Natural killer cell treated with Interleukin-12 subunit alpha and Interleukin-12 subunit beta and Interleukin-15 and Interleukin-18, amount 100 ng/mL, for 72 hours (primary cell): ENCODE results near the gene TSKS. TPM values are rescaled to one million over a fixed set of nuclear protein-coding genes. Genes with fewer than 3 reads are reported as not detected.

ENCODE experiments used
- ATAC-seq, 2 donors: fragments of 150-1000 bp; cut with Tn5 transposase in 1 of 2; sonication (Bioruptor Pico), chemical (Tn5 transposase) in 1 of 2; 2 replicates each; pipeline ENCODE4 v1.10.0; 2021
- DNase-seq: peaks from one replicate; pipeline ENCODE4 v3.0.0; 2022; ENCODE audit warnings: low spot score
- H3K27ac Mint-ChIP-seq, 2 donors: 1 replicate in 1 of 2; 2 replicates in 1 of 2; pipeline ENCODE4 v1.8.0; 2022; ENCODE audit warnings: mixed read lengths in 2 of 2, mild to moderate bottlenecking in 1 of 2, moderate library complexity in 1 of 2
- H3K27me3 Mint-ChIP-seq, 2 donors: 1 replicate in 1 of 2; 2 replicates in 1 of 2; pipeline ENCODE4 v1.8.0; 2022; ENCODE audit warnings: mixed read lengths in 2 of 2
- H3K36me3 Mint-ChIP-seq: one replicate; pipeline ENCODE4 v1.8.0; 2022; ENCODE audit warnings: mixed read lengths
- H3K4me1 Mint-ChIP-seq, 2 donors: 1 replicate in 1 of 2; 2 replicates in 1 of 2; pipeline ENCODE4 v1.8.0; 2022; ENCODE audit warnings: low read depth in 2 of 2, mixed read lengths in 2 of 2, mild to moderate bottlenecking in 1 of 2
- H3K4me3 Mint-ChIP-seq: one replicate; pipeline ENCODE4 v1.8.0; 2022; ENCODE audit warnings: mixed read lengths
- H3K9me3 Mint-ChIP-seq: 2 replicates; pipeline ENCODE4 v1.8.0; 2022; ENCODE audit warnings: mixed read lengths
- total RNA-seq, 2 donors: library from RNA; stranded (reverse); gene quantifications; one replicate each; pipeline ENCODE4 v1.2.3, GENCODE V29; 2022

The TSKS gene
- under 1 TPM; 0.38 to 0.53 TPM for total RNA-seq

DNA sequence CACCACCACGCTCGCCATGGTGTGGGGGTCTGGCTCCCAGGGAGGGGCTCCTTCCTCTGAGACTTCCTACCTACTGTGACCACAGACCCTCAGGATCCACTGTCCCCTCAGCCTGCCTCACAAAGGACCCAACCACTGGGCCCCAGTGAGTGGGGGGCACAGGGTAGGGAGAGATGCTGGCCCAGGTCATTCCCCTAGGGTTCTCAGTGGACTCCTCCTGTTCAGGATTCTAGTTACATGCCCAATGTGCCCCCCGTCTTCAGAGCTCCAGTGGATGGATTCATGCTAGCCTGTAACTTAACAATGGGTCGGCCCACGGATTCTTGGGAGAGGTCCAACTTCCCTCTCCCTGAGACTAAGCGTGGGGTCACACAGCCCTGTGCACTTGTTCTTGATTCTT, at the start of gene TSKS:
TSS of gene TSKS (minus strand) at position 77 of the 400 bp plus-strand sequence. CDS start at position 18, 59 bp downstream.
- no peak within 1 kb of the TSS for H3K4me3 Mint-ChIP-seq

GRCh38 chr19:49812452-49812996, 49.4 kb upstream of the TSKS start:
- DNase-seq (no peak), ATAC-seq (no peak)
- Mint-ChIP-seq H3K36me3 (no peaks in the 10 kb centered on the region), H3K4me1 (peaks cover 34 to 38% of the 10 kb centered on the region in 2 donors), H3K27me3 (no peaks in the 10 kb centered on the region), H3K4me3 (peak overlapping the region; percentile 96), H3K27ac (peak overlapping the region; percentile 95), H3K9me3 (no peaks in the 10 kb centered on the region)

More for the DNA sequence above, at the start of gene TSKS:
- Mint-ChIP-seq H3K36me3 (no peaks in the 10 kb centered on the region), H3K4me1 (peaks cover 16 to 20% of the 10 kb centered on the region in 2 donors), H3K9me3 (no peaks in the 10 kb centered on the region), H3K27me3 (no peaks in the 10 kb centered on the region), H3K27ac (peak within 1 kb of the TSS; percentile 39 to 64)
- no peak for DNase-seq
- ATAC-seq: no peak

DNA sequence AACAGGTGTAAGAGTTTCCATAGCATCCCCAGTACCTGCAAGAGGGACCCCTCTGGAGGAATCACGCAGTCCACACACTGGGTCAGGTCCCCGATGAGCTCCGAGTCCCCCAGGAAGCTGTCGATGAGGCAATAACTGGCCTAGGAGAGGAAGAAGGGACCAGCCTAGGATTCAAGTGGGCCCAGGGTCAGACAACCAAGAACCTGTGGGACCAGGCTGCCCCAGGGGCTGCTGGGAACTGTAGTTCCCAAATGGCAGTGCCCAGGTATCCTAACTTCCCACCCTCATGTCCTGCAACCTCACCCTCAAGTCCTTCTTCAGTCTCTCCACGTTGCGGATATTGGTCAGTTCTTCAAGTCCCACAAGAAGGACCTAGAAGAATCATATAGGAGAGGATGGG, 48.2 kb upstream of the TSKS start:
- no peak overlapping the region for H3K27ac Mint-ChIP-seq
- H3K27me3 Mint-ChIP-seq: no peaks in the 10 kb centered on the region
- peaks cover 34 to 37% of the 10 kb centered on the region in 2 donors for H3K4me1 Mint-ChIP-seq
- H3K4me3 Mint-ChIP-seq: no peak overlapping the region
- ATAC-seq (no peak), DNase-seq (no peak)
- H3K36me3 Mint-ChIP-seq: peaks cover 3% of the 10 kb centered on the region
- H3K9me3 Mint-ChIP-seq: no peaks in the 10 kb centered on the region

GRCh38 chr19:49809941-49810389, 46.9 kb upstream of the TSKS start:
- peak overlapping the region in 1 of 2 donors; percentile 26 for H3K27ac Mint-ChIP-seq
- peak overlapping the region; percentile 89 for H3K4me3 Mint-ChIP-seq
- H3K9me3 Mint-ChIP-seq: no peaks in the 10 kb centered on the region
- H3K27me3 Mint-ChIP-seq: no peaks in the 10 kb centered on the region
- H3K4me1 Mint-ChIP-seq: peaks cover 37 to 40% of the 10 kb centered on the region in 2 donors
- DNase-seq (no peak), ATAC-seq (no peak)
- H3K36me3 Mint-ChIP-seq: peaks cover 7% of the 10 kb centered on the region

GRCh38 chr19:49809160-49809940, 46.2 kb upstream of the TSKS start:
- Mint-ChIP-seq H3K4me3 (peak overlapping the region; percentile 89), H3K27ac (peak overlapping the region; percentile 28 to 53), H3K36me3 (peaks cover 7% of the 10 kb centered on the region), H3K9me3 (no peaks in the 10 kb centered on the region), H3K27me3 (no peaks in the 10 kb centered on the region), H3K4me1 (peaks cover 37% of the 10 kb centered on the region in 2 donors)
- ATAC-seq (peak; percentile 47 to 56), DNase-seq (peak; percentile 74)

GRCh38 chr19:49808711-49809159, 45.6 kb upstream of the TSKS start:
- peaks cover 33 to 37% of the 10 kb centered on the region in 2 donors for H3K4me1 Mint-ChIP-seq
- ATAC-seq: peak; percentile 58 to 74

DNA sequence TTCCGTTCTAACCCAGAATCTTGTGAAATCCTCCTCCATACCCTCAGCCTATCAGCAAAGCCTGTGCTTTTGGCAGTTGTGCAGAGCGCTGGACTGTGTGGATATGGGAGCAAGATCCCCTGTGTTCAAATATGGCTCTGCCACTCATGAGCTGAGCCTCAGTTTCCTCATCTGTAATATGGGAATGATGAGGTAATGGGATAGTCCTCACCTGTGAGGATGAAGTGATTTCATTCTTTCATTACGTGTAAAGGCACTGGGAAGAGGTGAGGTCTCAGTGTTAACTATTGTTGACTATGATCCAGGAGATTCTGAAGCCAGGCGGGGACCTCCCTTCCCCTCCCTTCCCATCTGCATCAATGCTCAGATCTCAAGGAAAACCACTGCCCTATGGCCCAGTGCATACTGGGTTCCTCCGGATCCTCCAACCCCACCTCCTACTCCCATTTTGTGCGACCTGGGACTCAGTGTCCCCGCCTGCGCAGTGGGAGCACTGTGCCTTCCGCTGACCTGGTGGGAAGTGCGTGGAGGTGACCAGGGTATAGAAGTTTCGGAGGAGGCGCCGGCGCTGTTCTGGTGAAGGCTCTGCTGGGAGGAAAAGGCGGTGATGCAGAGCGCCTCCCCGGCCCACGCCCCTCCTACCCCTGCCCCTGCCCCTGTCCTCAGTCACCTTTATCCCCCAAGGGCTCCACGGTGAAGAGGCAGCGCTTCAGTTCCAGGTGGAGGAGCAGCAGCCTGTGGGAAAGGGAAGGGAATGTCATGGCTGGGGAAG, 45.0 kb upstream of the TSKS start:
- no peaks in the 10 kb centered on the region for H3K27me3 Mint-ChIP-seq

More at GRCh38 chr19:49808711-49809159, 45.6 kb upstream of the TSKS start:
- H3K4me3 Mint-ChIP-seq: peak overlapping the region; percentile 89
- peak; percentile 90 for DNase-seq
- no peaks in the 10 kb centered on the region for H3K9me3 Mint-ChIP-seq
- peaks cover 7% of the 10 kb centered on the region for H3K36me3 Mint-ChIP-seq
- H3K27me3 Mint-ChIP-seq: no peaks in the 10 kb centered on the region
- peak overlapping the region; percentile 28 to 53 for H3K27ac Mint-ChIP-seq

DNA sequence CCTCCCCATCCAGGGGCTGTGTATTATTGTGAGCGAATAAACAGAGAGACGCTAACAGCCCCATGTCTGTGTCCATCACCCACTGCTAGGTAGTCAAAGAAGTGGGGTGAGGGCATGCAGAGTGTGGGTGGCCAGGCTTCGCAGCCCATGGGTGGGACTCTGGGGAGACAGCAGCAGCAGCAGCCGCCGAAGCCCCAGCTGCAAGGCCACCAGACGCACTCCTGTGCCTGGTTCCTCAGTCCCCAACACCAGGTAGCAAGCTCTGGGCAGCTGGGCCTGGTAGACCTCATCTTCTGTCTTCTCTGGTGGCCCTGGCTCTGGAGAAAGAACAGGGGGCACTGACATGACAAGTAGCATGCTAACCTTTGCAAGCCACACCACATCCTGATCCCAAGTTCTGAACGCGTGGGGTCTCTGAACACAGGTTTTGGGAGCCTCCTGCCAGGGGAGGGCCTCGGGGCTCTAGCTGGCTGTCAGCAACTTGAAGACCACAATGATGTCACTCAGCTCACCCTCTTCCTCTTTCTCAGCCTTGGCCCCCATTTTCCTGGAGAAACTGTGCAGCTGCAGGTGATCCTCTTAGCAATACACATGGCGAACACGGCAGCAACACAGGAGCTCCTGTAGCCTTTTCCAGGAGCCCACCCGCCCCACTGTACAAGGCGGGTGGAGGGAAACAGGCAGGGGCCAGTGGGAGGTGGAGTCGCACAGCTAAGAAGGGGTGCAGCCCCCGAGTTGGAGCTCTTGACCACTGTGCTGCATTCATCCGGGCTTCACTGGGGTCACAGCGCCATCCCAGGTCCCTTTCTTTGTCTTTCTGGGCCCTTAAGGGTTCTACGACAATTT, 44.2 kb upstream of the TSKS start:
- H3K27ac Mint-ChIP-seq: peak overlapping the region in 1 of 2 donors; percentile 34
- DNase-seq: no peak

More for the DNA sequence above, 45.0 kb upstream of the TSKS start:
- Mint-ChIP-seq H3K4me3 (peak overlapping the region; percentile 89), H3K36me3 (peaks cover 11% of the 10 kb centered on the region), H3K4me1 (peaks cover 29 to 36% of the 10 kb centered on the region in 2 donors), H3K9me3 (no peaks in the 10 kb centered on the region), H3K27ac (peak overlapping the region in 1 of 2 donors; percentile 53)
- ATAC-seq: no peak
- DNase-seq: no peak

DNA sequence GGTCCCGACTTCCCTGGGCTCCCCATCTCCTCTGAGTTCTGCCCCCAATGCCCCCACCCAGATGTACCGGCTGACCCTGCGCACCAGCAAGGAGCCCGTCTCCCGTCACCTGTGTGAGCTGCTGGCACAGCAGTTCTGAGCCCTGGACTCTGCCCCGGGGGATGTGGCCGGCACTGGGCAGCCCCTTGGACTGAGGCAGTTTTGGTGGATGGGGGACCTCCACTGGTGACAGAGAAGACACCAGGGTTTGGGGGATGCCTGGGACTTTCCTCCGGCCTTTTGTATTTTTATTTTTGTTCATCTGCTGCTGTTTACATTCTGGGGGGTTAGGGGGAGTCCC, 43.5 kb upstream of the TSKS start:
- ATAC-seq: no peak
- Mint-ChIP-seq H3K36me3 (peaks cover 11% of the 10 kb centered on the region), H3K4me1 (peaks cover 26 to 27% of the 10 kb centered on the region in 2 donors), H3K27ac (peak overlapping the region in 1 of 2 donors; percentile 40), H3K4me3 (no peak overlapping the region), H3K9me3 (no peaks in the 10 kb centered on the region), H3K27me3 (no peaks in the 10 kb centered on the region)
- DNase-seq: no peak

More for the DNA sequence above, 44.2 kb upstream of the TSKS start:
- Mint-ChIP-seq H3K27me3 (no peaks in the 10 kb centered on the region), H3K36me3 (peaks cover 11% of the 10 kb centered on the region), H3K4me3 (no peak overlapping the region), H3K4me1 (peaks cover 26 to 28% of the 10 kb centered on the region in 2 donors), H3K9me3 (no peaks in the 10 kb centered on the region)
- ATAC-seq: no peak

DNA sequence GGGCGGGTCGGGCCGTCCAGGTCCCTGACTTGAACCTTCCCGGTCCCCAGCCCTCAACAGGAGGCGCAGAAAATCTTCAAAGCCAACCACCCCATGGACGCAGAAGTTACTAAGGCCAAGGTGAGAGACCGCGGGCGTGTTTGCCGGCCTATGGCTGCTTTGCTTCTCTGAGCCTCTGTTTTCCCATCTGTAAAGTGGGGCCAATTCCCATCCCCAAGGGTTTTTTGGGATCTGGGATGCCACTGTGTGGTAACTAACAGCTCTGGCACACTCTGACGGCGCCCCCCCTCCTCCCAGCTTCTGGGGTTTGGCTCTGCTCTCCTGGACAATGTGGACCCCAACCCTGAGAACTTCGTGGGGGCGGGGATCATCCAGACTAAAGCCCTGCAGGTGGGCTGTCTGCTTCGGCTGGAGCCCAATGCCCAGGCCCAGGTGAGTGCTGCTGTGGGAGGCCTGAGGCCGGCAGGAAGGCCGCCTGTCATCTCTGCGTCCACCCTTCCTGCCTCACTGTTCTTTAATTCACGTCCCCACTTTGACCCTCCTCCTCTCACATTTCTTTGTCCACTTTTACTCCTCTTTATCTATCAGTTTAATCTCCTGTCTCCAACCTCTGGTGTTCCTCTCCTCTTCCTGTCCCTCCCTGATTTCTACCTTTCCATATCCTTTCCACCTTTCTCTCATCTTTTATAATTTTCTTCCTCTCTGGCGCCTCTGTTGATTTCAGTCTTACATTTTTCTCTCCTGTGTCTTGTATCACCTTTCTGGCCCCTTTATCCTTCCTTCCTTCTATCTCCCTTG, 42.9 kb upstream of the TSKS start:
- H3K9me3 Mint-ChIP-seq: no peaks in the 10 kb centered on the region
- H3K4me1 Mint-ChIP-seq: peaks cover 26 to 27% of the 10 kb centered on the region in 2 donors
- H3K27ac Mint-ChIP-seq: peak overlapping the region in 1 of 2 donors; percentile 40
- ATAC-seq: no peak
- no peak overlapping the region for H3K4me3 Mint-ChIP-seq
- H3K36me3 Mint-ChIP-seq: peaks cover 11% of the 10 kb centered on the region
- no peaks in the 10 kb centered on the region for H3K27me3 Mint-ChIP-seq
- no peak for DNase-seq

DNA sequence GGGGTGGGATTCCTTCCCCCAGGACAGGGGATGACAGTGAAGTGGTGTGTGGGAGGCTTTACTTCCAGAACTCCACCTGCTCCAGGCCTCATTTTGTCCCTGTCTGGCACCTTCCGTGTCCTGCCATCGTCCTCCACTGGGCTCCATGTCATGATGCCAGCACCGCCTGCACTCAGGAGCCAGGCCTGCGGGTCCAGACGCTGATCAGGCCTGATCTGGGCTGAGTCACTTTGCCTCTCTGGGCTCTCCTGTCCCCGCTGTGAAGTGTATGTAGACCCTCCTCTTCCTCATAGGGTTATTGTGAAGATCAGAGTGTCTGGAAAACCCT, 40.4 kb upstream of the TSKS start:
- no peak overlapping the region for H3K4me3 Mint-ChIP-seq
- no peak for ATAC-seq
- DNase-seq: no peak
- H3K36me3 Mint-ChIP-seq: peaks cover 11% of the 10 kb centered on the region
- peak overlapping the region in 1 of 2 donors; percentile 2 for H3K27ac Mint-ChIP-seq
- H3K4me1 Mint-ChIP-seq: peaks cover 14 to 15% of the 10 kb centered on the region in 2 donors
- no peaks in the 10 kb centered on the region for H3K9me3 Mint-ChIP-seq
- no peaks in the 10 kb centered on the region for H3K27me3 Mint-ChIP-seq

- Mint-ChIP-seq H3K36me3 (peaks cover 11% of the 10 kb centered on the region), H3K4me1 (peaks cover 9 to 13% of the 10 kb centered on the region in 2 donors), H3K9me3 (no peaks in the 10 kb centered on the region), H3K27ac (peak overlapping the region in 1 of 2 donors; percentile 2), H3K27me3 (no peaks in the 10 kb centered on the region), H3K4me3 (no peak overlapping the region)
- ATAC-seq: no peak
- no peak for DNase-seq
Observed at GRCh38 chr19:49802836-49803528, 39.9 kb upstream of the TSKS start.
